NCI-H146 treated with DMSO at 0.1 percent for 48 hours (cell line): ENCODE measurements around the gene PLSCR2.
"Not testable (repeated sequence)": the region's sequence is repeated elsewhere in the genome, so short reads cannot be mapped to it uniquely, and the experiment has no call there.

Experiments used
- DNase-seq: peaks from one replicate; lab custom pipeline; 2025; ENCODE audit not compliant: unreplicated experiment; lab: John Stamatoyannopoulos, UW

PLSCR2 gene

DNA sequence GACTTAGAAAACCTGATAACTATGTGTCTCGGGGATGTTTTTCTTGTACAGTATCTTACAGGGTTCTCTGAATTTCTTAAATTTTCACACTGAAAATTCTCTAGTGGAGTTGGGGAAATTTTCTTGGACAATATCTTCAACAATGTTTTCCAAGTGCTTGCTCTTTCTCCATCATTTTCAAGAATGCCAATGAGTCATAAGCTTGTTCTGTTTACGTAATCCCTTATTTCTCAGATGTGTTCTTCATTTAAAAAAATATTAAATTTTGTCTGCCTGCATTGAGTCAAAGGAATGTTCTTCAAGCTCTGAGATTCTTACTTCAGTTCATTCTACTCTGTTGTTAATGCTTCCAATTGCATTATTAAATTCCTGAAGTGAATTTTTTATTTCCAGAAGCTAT lies 21.9 kb upstream of the PLSCR2 start:
- DNase-seq, result no peak

- DNase-seq, result no peak
Observed at GRCh38 chr3:146485297-146485696, 15.9 kb upstream of the PLSCR2 start.

GRCh38 chr3:146476094-146476740 lies 6.9 kb upstream of the PLSCR2 start:
- no peak for DNase-seq

- not testable (repeated sequence) for DNase-seq
Observed at GRCh38 chr3:146474976-146475375, 5.6 kb upstream of the PLSCR2 start.

DNA sequence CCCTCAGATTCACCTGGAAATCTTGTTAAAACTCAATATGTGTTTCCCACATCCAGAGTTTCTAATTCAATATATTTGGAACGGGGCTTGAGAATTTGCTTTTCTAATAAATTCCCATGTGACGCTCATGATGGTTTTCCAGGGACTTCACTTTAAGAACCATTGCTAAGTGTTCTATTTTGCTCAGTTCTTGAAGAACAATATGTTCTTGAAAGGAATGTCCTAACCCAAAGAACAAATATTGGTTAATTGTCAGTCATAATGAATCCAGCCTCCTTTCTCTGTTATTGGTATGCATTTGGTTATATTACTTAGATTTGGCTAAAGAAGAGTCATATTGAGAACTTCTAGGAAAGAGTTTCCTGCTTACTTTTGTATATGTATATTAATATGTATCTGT lies 4.4 kb upstream of the PLSCR2 start:
- DNase-seq, result no peak

DNA sequence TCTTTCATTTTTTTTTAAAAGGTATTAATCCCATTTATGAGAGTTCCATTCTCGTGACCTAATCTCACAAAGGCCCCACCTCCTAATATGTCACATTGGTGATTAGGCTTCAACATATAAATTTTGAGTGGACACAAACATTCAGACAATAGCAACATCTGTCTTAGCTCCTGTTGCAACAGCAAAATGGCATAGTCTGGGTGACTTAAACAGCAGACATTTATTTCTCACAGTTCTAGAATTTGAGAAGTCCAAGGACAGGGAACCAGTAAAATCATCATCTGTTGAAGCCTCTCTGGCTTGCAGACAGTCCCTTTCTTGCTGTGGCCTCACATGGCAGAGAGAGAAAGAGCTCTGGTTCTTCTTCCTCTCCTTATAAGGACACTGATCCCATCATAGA lies 3.2 kb upstream of the PLSCR2 start:
- no peak for DNase-seq

DNA sequence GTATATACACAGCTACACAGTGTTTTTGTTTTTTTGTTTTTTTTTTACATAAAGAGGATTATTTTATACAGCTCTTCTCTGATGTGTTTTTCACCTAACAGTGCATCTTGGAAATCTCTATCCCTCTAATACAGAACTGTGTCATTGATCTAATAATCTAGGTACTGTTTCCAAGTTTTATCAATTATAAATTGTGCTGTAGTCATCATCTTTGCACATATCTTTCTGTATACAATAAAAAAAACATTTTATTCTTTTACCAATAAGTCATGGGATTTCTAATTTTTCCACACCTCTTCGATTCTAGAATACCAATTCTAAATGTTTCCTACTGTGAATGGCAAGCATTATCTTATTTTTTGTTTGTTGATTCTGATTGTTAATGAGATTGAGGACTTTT lies 1.7 kb upstream of the PLSCR2 start:
- no peak for DNase-seq

DNA sequence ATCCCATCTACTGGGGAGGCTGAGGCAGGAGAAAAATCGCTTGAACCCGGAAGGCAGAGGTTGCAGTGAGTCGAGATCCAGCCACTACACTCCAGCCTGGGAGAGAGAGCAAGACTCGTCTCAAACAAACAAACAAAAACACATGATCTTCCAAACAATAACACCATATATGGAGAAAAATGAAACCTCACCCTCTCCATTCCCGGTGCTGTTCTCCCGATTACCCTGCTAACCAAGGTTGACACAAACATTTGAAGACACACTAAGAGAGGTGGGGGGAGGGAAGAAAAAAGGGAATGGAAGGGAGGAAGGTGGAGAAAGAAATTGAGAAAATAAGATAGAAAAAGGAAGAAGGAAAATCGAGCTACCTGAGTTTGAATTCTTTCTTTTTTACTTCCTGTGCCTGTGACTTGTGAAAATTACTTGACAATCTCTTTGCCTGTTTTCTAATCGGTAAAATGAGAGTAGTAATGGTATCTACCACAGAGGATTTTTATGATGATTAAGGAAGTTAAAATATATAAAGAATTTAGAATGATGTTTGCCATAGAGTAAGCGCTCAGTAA lies 1.1 kb upstream of the PLSCR2 start:
- DNase-seq, result no peak

GRCh38 chr3:146468671-146469149 lies 651 bp downstream of the PLSCR2 start:
- DNase-seq, result no peak

DNA sequence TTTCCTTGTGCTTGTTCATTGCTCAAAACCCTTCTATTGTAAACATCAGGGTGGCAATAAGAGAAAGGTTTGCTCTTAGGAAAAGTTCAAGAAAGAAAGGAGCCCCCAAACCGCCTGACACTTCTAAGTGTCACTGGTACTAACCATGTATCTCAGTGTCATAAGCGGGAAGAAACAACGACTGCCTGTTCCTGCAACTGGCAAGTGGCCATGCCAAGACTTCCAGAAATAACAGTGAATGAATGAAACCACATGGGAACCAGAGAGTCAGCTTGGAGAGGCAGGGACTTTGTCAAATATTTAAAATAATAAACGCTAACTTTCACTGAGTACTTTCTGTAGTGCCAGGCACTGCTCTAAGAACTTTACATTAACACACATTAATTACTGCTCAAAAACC lies 1.1 kb downstream of the PLSCR2 start:
- DNase-seq, result no peak

GRCh38 chr3:146466604-146467003 lies 2.8 kb downstream of the PLSCR2 start:
- no peak for DNase-seq

GRCh38 chr3:146465693-146466465 lies 3.5 kb downstream of the PLSCR2 start:
- no peak for DNase-seq

DNA sequence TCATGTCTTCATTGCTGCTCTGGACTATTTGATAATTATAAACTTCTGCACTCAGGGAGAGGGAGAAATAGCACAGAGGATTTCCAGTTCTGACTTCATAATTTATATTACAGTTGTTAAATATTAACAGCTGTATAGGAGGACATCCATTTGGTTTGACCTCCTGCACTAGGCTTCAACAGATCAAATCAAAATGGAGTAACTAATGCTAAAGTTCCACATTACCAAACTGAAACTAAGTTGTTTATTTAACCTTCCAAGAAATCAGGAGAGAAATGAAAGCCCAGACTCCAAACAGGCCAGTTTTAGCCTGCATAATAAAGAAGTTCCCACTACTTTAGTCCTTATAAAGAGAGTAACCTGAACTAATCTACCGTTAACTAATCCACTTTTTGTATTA lies 4.6 kb downstream of the PLSCR2 start:
- no peak for DNase-seq

GRCh38 chr3:146464005-146464595 lies 5.3 kb downstream of the PLSCR2 start:
- DNase-seq, result no peak

DNA sequence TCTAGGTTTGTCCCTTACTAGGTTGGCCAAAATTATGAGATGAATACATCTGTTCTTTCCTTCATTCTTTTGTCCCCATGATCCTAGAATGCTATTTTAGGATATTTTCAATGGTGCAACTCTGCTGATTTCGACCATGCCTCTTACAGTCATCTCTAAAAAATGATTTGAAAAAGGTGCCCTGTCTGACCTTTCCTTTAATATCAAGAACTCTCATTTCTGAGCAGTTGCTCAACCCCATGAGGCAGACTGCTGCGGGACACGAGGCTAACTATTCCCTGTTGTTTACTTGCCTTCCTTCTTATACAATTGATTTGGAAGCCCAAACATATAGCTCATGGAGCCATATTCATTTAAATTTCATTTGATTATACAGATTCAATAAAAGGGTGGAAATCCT lies 14.6 kb downstream of the PLSCR2 start:
- DNase-seq, result no peak

DNA sequence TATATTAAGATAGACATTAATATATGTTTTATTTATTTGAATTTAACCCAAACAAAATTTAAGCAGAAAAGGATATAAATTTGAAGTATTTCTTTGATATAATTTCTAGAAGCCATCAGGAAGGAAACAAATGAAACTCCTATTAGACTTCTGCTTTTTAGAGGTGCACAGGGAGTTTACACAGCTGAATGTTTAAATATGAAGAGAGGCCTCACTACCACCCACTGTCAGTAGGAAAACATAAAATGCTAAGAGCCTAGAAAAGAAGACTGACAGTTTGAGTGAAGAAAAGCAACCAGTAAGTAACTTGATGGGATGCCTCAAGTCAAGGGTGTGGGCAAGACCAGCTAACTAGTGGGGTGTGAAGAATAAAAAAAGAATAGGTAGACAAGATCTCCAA lies 19.7 kb downstream of the PLSCR2 start:
- no peak for DNase-seq

DNA sequence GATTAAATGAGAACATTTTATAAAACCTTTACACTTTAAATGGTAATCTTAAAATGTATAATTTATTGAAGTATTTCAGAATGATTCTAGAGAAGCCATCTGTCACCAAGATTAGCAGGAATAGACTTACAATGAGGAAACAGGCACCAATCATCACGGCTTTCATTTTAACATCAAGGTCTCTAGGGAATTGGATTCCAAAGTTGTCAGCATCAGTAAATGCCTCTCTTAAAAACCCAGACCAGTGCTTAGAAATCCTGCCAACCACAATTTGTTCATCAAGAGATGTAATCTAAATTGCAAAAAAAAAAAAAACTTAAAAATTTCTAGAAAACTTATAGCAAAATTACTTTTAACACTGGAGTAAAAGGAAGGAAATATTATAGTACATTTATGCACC lies 20.3 kb downstream of the PLSCR2 start:
- no peak for DNase-seq

GRCh38 chr3:146446026-146446425 lies 23.3 kb downstream of the PLSCR2 start:
- DNase-seq, result no peak

DNA sequence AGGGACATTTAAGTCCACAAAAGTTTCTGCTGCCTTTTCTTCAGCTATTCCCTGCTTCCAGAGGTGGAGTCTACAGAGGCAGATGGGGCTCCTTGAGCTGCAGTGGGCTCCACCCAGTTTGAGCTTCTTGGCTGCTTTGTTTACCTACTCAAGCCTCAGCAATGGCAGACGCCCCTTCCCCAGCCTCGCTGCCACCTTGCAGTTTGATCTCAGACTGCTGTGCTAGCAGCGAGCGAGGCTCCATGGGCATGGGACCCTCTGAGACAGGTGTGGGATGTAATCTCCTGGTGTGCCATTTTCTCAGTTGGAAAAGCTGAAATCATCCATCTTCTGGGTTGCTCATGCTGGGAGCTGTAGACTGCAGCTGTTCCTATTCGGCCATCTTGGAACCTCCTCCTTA lies 29.1 kb downstream of the PLSCR2 start:
- not testable (repeated sequence) for DNase-seq

DNA sequence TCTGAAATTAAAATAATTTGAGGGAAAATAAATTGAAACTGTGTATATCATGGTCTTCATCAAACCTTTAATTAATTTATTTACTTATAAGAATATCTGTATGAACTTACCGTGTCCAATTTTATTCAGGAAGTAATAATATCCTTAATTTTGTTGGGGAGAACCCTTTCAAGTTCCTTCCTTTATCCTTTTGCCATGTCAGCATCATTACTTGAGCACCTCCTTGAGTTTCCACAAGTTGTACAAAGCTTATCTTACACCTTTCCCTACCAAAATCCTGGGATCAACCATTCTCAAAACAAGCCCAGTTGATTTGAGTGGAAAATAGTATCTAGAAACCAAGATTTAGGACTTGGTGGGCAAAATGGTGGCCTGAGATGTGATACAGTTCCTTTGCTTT lies 37.3 kb downstream of the PLSCR2 start:
- DNase-seq, result no peak

GRCh38 chr3:146431240-146431639 lies 38.1 kb downstream of the PLSCR2 start:
- DNase-seq, result no peak

- DNase-seq, result no peak
Observed at GRCh38 chr3:146425341-146425740, 44.0 kb downstream of the PLSCR2 start.
